ENCODE measurements around the gene MAP3K7CL.

MAP3K7CL gene

GRCh38 chr21:29219165-29219770 is 88.8 kb downstream of the MAP3K7CL start:
- TF ChIP-seq RAD21 (IDR thresholded peaks at IDR 0.05; ENCODE audit: low read depth) = no peak
- no peak for TF ChIP-seq EP300 (IDR thresholded peaks at IDR 0.05; ENCODE audit: borderline replicate concordance)
- TF ChIP-seq TCF12 (IDR thresholded peaks at IDR 0.05; ENCODE audit: low read depth) = no peak

GRCh38 chr21:29221253-29221744 is 90.9 kb downstream of the MAP3K7CL start:
- TF ChIP-seq, protein P1, sequence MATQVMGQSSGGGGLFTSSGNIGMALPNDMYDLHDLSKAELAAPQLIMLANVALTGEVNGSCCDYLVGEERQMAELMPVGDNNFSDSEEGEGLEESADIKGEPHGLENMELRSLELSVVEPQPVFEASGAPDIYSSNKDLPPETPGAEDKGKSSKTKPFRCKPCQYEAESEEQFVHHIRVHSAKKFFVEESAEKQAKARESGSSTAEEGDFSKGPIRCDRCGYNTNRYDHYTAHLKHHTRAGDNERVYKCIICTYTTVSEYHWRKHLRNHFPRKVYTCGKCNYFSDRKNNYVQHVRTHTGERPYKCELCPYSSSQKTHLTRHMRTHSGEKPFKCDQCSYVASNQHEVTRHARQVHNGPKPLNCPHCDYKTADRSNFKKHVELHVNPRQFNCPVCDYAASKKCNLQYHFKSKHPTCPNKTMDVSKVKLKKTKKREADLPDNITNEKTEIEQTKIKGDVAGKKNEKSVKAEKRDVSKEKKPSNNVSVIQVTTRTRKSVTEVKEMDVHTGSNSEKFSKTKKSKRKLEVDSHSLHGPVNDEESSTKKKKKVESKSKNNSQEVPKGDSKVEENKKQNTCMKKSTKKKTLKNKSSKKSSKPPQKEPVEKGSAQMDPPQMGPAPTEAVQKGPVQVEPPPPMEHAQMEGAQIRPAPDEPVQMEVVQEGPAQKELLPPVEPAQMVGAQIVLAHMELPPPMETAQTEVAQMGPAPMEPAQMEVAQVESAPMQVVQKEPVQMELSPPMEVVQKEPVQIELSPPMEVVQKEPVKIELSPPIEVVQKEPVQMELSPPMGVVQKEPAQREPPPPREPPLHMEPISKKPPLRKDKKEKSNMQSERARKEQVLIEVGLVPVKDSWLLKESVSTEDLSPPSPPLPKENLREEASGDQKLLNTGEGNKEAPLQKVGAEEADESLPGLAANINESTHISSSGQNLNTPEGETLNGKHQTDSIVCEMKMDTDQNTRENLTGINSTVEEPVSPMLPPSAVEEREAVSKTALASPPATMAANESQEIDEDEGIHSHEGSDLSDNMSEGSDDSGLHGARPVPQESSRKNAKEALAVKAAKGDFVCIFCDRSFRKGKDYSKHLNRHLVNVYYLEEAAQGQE (IDR thresholded peaks at IDR 0.05; ENCODE audit: low read depth) = no peak
- TF ChIP-seq CEBPB (IDR thresholded peaks at IDR 0.05) = no peak
- TF ChIP-seq EP300 (IDR thresholded peaks at IDR 0.05; ENCODE audit: borderline replicate concordance) = no peak
- TF ChIP-seq CREB1 (IDR thresholded peaks at IDR 0.05; ENCODE audit: low read depth) = no peak
- no peak for TF ChIP-seq NFIC (IDR thresholded peaks at IDR 0.05)
- no peak for TF ChIP-seq RAD21 (IDR thresholded peaks at IDR 0.05; ENCODE audit: low read depth)
- no peak for TF ChIP-seq ZBTB7A (IDR thresholded peaks at IDR 0.05; ENCODE audit: low read depth)
- TF ChIP-seq, protein P2, sequence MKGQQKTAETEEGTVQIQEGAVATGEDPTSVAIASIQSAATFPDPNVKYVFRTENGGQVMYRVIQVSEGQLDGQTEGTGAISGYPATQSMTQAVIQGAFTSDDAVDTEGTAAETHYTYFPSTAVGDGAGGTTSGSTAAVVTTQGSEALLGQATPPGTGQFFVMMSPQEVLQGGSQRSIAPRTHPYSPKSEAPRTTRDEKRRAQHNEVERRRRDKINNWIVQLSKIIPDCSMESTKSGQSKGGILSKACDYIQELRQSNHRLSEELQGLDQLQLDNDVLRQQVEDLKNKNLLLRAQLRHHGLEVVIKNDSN (IDR thresholded peaks at IDR 0.05) = no peak
- TF ChIP-seq YY1 (IDR thresholded peaks at IDR 0.05; ENCODE audit: low read depth) = no peak
- TF ChIP-seq TCF12 (IDR thresholded peaks at IDR 0.05; ENCODE audit: low read depth) = no peak
- TF ChIP-seq TAF1 (IDR thresholded peaks at IDR 0.05; ENCODE audit: low read depth) = no peak
- no peak for TF ChIP-seq EGR1 (IDR thresholded peaks at IDR 0.05)
- TF ChIP-seq, protein P3, sequence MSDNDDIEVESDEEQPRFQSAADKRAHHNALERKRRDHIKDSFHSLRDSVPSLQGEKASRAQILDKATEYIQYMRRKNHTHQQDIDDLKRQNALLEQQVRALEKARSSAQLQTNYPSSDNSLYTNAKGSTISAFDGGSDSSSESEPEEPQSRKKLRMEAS (IDR thresholded peaks at IDR 0.05) = no peak
- TF ChIP-seq FOXM1 (IDR thresholded peaks at IDR 0.05; ENCODE audit: borderline replicate concordance, low read depth) = no peak
- TF ChIP-seq TEAD4 (IDR thresholded peaks at IDR 0.05) = no peak

DNA sequence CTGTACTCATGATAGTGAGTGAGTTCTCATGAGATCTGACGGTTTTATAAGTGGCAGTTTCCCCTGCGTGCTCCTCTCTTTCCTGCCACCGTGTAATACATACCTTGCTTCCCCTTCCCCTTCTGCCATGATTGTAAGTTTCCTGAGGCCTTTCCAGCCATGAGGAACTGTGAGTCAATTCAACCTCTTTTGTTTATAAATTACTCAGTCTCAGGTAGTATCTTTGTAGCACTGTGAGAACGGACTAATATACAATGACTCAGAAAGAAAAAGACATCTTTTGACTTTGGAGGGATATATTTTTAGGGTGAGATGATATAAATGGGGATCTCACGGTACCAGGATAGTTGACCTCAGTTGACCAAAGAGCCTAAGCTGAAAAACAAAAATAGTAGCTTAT is 93.6 kb downstream of the MAP3K7CL start:
- TF ChIP-seq TCF12 (IDR thresholded peaks at IDR 0.05; ENCODE audit: low read depth) = no peak
- TF ChIP-seq, protein P2 (IDR thresholded peaks at IDR 0.05) = no peak
- no peak for TF ChIP-seq CREB1 (IDR thresholded peaks at IDR 0.05; ENCODE audit: low read depth)
- TF ChIP-seq, protein P3 (IDR thresholded peaks at IDR 0.05) = no peak
- TF ChIP-seq TAF1 (IDR thresholded peaks at IDR 0.05; ENCODE audit: low read depth) = no peak
- TF ChIP-seq ZBTB7A (IDR thresholded peaks at IDR 0.05; ENCODE audit: low read depth) = no peak
- no peak for TF ChIP-seq EP300 (IDR thresholded peaks at IDR 0.05; ENCODE audit: borderline replicate concordance)
- no peak for TF ChIP-seq RAD21 (IDR thresholded peaks at IDR 0.05; ENCODE audit: low read depth)
- TF ChIP-seq CEBPB (IDR thresholded peaks at IDR 0.05) = no peak
- TF ChIP-seq YY1 (IDR thresholded peaks at IDR 0.05; ENCODE audit: low read depth) = no peak
- no peak for TF ChIP-seq NFIC (IDR thresholded peaks at IDR 0.05)
- TF ChIP-seq EGR1 (IDR thresholded peaks at IDR 0.05) = no peak
- no peak for TF ChIP-seq FOXM1 (IDR thresholded peaks at IDR 0.05; ENCODE audit: borderline replicate concordance, low read depth)
- TF ChIP-seq, protein P1 (IDR thresholded peaks at IDR 0.05; ENCODE audit: low read depth) = no peak
- no peak for TF ChIP-seq TEAD4 (IDR thresholded peaks at IDR 0.05)

All from Ishikawa (cell line).